HFF-Myc (cell line): ENCODE results near the gene DIP2C.

Experiments used
- DNase-seq: peaks from one replicate; pipeline ENCODE4 v3.0.0-alpha.2; 2011; ENCODE audit warnings: low read depth; ENCODE audit errors: extremely low read depth
- H3K4me3 ChIP-seq: replicated peaks from 2 replicates; pipeline ENCODE4 v1.5.1; 2011; ENCODE audit warnings: low read depth, mild to moderate bottlenecking, control low read depth, low read length
- TF ChIP-seq, protein P1 (sequence below): IDR thresholded peaks from 2 replicates; pipeline ENCODE4 v1.5.1; 2012; ENCODE audit warnings: mild to moderate bottlenecking, low read depth, low read length, control low read depth; ENCODE audit errors: missing control alignments

The DIP2C gene

DNA sequence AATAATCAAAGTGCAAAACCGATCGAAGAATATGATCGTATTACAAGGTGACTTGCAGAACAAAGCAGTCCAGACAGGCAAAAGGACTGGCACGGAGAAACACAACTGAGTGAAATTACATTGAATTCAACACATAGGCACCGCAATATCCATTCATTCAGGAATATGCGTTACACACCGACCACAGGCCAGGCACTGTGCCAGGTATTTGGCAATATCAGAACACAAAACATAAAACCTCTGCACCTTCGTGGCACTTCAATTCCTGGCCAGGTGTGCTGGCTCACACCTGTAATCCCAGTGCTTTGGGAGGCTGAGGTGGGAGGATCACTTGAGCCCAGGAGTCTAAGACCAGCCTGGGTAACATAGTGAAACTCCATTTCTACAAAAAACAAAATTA lies 187.9 kb downstream of the DIP2C start:
- TF ChIP-seq, protein P1, sequence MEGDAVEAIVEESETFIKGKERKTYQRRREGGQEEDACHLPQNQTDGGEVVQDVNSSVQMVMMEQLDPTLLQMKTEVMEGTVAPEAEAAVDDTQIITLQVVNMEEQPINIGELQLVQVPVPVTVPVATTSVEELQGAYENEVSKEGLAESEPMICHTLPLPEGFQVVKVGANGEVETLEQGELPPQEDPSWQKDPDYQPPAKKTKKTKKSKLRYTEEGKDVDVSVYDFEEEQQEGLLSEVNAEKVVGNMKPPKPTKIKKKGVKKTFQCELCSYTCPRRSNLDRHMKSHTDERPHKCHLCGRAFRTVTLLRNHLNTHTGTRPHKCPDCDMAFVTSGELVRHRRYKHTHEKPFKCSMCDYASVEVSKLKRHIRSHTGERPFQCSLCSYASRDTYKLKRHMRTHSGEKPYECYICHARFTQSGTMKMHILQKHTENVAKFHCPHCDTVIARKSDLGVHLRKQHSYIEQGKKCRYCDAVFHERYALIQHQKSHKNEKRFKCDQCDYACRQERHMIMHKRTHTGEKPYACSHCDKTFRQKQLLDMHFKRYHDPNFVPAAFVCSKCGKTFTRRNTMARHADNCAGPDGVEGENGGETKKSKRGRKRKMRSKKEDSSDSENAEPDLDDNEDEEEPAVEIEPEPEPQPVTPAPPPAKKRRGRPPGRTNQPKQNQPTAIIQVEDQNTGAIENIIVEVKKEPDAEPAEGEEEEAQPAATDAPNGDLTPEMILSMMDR: no peak
- no peak overlapping the region for H3K4me3 ChIP-seq
- DNase-seq: no peak

DNA sequence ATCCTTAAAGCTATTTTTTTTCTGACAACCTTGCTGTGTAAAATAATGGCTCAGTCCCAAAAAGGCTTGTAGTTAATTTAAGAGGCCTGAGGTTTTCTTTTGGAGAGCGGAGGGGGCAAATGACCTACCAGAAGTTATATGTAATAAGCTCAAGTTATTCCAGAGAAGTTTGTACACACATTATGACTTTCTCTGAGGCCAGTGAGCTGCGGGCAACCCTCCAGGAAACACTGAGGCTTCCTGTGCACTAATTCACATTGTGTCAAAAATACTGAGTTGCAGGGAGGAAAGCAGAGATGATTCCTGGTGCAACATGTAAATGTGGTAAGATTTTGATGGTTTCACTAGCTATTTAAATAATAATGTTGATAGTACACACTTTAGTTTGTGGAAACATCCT lies 188.6 kb downstream of the DIP2C start:
- DNase-seq: no peak
- TF ChIP-seq, protein P1: no peak
- no peak overlapping the region for H3K4me3 ChIP-seq

DNA sequence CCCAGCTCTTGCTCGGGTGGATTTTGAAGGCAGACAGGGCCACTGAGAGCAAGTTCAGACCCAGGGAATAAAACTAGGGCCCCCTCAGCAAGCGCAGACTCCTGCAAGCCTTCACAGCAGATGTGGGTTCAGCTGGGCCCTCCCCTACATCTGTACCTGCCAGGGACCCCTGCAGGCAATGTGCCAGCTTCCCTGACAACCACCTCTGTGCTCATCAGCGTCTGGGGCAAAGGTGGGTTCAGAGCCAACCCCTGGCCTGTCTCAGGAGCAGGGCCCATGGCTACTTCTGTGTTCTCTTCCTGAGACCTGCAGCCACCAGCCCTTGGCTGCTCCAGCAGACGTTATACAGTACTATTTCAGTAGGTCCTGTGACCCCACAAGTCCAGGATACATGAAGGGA lies 189.5 kb downstream of the DIP2C start:
- TF ChIP-seq, protein P1: no peak
- DNase-seq: no peak
- H3K4me3 ChIP-seq: no peak overlapping the region

DNA sequence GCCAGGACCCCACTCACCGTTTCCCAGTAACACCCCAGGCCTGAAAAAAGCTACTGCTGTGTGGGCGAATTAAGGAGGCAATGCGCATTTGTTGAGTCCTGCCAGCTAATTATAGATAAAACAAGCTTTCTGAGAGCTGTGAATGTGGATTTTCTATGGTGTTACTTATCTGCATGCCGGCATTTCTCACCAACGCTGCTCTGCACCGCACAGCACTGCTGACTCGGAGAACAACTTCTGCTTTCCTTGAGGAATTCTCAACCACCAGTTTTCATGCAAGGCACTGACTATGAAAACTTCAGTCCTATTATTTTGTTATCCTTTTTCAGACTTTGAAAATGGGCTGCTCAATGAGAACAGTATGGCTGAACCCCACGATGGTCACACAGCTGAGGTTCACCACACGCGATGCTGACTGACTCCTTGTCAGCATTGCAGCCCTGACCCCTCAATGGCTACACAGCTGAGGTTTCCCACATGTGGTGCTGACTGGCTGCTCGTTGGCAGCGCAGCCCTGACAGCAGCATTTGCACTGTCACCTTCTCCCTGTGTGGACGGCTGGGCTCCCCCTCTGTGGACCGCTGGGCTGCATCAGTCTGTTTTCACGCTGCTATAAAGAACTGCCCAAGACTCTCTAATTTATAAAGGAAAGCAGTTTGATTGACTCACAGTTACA lies 190.6 kb downstream of the DIP2C start:
- TF ChIP-seq, protein P1: no peak
- H3K4me3 ChIP-seq: no peak overlapping the region
- no peak for DNase-seq

DNA sequence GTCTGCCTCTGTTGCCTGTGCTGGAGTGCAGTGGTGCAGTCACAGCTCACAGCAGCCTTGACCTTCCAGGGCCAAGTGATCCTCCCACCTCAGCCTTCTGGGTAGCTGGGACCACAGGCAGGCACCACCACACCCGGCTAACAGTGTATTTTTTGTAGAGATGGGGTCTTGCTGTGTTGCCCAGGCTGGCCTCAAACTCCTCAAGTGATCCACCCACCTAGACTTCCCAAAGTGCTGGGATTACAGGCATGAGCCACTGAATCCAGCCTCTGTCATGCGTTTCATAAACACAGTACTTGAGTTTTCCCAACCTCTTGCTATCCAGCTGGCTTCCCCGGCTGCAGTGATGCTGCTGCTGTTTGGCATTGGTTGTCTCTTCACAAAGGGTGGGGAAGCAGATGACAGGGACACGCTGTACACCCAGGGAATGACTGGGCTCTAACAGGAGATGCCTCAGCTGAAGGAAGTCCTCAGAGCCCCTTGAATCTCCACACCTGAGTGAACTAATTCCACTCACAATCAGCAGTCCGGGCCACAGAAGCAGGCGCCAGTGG lies 191.5 kb downstream of the DIP2C start:
- no peak overlapping the region for H3K4me3 ChIP-seq
- DNase-seq: no peak
- TF ChIP-seq, protein P1: no peak

DNA sequence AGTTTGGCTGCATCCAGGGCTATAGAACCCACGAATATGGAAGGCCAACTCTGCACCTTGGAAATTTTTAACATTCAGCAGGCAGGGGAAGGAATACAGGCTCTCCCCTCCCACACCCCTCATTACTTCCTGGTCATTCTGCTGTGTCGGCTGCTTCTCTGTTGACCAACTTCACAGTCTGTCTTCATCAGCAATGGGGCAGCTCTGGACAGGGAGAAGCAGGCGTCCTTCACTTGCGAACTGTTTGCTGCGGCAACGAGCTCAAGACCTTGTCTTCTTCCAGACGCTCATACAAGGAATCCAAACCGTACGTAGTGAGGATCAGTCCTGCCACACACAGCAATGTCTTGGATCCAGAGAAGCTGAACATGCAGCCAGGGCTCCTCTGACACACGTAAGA lies 192.2 kb downstream of the DIP2C start:
- no peak overlapping the region for H3K4me3 ChIP-seq
- no peak for DNase-seq
- TF ChIP-seq, protein P1: no peak
